BLaER1 treated with 17β-estradiol and CSF1 and Interleukin-3, amounts not matched to agents 10 nM and 100 nM (cell line): Measurements from ENCODE around the gene ZNF79.

ENCODE experiments used
- H3K27ac ChIP-seq, 11 experiments: shearing (Covaris generic); formaldehyde crosslinking; 2 replicates each; pipeline ENCODE4 v1.8.1; 2022
- H3K27me3 ChIP-seq, 11 experiments: shearing (Covaris generic); formaldehyde crosslinking; 2 replicates each; pipeline ENCODE4 v1.8.1; 2022
- H3K36me3 ChIP-seq, 11 experiments: shearing (Covaris generic); formaldehyde crosslinking; 2 replicates each; pipeline ENCODE4 v1.8.1; 2022
- H3K4me1 ChIP-seq, 10 experiments: shearing (Covaris generic); formaldehyde crosslinking; 2 replicates each; pipeline ENCODE4 v1.8.1; 2022
- H3K4me2 ChIP-seq, 11 experiments: shearing (Covaris generic); formaldehyde crosslinking; 2 replicates each; pipeline ENCODE4 v1.8.1; 2022
- H3K4me3 ChIP-seq, 10 experiments: shearing (Covaris generic); formaldehyde crosslinking; 2 replicates each; pipeline ENCODE4 v1.8.1; 2022
- H3K9ac ChIP-seq, 11 experiments: shearing (Covaris generic); formaldehyde crosslinking; 2 replicates each; pipeline ENCODE4 v1.8.1; 2022
- H3K9me3 ChIP-seq, 11 experiments: shearing (Covaris generic); formaldehyde crosslinking; replicated peaks in 1 of 11; 2 replicates each; pipeline ENCODE4 v1.8.1; 2022
- H4K20me1 ChIP-seq, 11 experiments: shearing (Covaris generic); formaldehyde crosslinking; 2 replicates each; pipeline ENCODE4 v1.8.1; 2022
- Cebpa-rat ChIP-seq, 11 experiments: shearing (Covaris generic); IDR thresholded peaks; 2 replicates each; pipeline ENCODE4 v1.8.1; 2022

ZNF79 gene

DNA sequence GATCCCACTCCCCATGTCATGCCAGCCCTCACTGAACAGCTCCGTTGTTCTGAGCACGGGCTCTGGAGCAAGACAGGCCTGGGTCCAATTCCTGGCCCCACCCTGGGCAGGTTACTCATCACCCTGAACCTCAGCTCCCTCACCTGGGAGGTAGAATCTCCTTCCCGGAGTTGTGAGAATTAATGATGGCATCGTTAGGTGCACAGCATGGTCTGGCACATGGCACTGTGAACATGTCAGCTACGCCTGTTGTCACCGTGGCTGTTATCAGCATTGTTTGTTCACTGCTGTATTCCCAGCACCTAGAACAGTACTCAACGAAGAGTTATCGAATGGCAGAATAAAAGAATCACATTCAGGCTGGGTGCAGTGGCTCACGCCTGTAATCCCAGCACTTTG, 70.1 kb downstream of the ZNF79 start:
- Histone ChIP-seq H3K4me2 (0 out of 22 replicates have a peak overlapping the region, but pooled peaks of 2 of the 11 experiments have one; percentile 76 to 94), H3K4me3 (no peak overlapping the region), H4K20me1 (peaks cover 0 to 84% (median 0%) of the 10 kb centered on the region in 11 experiments; a peak in 6 of 22 replicates), H3K36me3 (peaks cover 5 to 91% (median 38%) of the 10 kb centered on the region in 11 experiments; a peak in 18 of 22 replicates), H3K4me1 (peaks cover 11 to 34% (median 29%) of the 10 kb centered on the region in 10 experiments), H3K27me3 (no peaks in the 10 kb centered on the region), H3K27ac (no peak overlapping the region), H3K9me3 (no peaks in the 10 kb centered on the region), H3K9ac (no peak overlapping the region)
- TF ChIP-seq Cebpa-rat (IDR thresholded peaks at IDR 0.05) = no peak
